Forelimb muscle (tissue), 1 donor: ENCODE data around the gene GALNT1. TPM values are rescaled to one million over a fixed set of nuclear protein-coding genes. Genes with fewer than 3 reads are reported as not detected.

ENCODE experiments used
- polyA plus RNA-seq: library from polyadenylated mRNA; unstranded; fragments of 120-200 nt; gene quantifications from one replicate; pipeline ENCODE4 v1.2.1, GENCODE V29; 2013; ENCODE audit not compliant: insufficient read length

Gene GALNT1
- polyA plus RNA-seq, 1 donor, result 86.0 TPM

Other genes starting within 250 kb of the GALNT1 start
- gene ZNF24, start 237.3 kb upstream of the GALNT1 start, polyA plus RNA-seq, result 32.7 TPM
- gene ZNF396, start 204.4 kb upstream of the GALNT1 start, polyA plus RNA-seq, result 0.96 TPM
- 27.5 TPM for gene INO80C, start 83.8 kb upstream of the GALNT1 start, polyA plus RNA-seq